Caco-2 (cell line): ENCODE results near the gene GPHA2. TPM values are rescaled to one million over a fixed set of nuclear protein-coding genes. Genes with fewer than 3 reads are reported as not detected.
A peak's percentile ranks its signal among the peaks of the same experiment; 100 is the strongest.
"Not testable (repeated sequence)": the region's sequence is repeated elsewhere in the genome, so short reads cannot be mapped to it uniquely, and the experiment has no call there.

Source experiments
- Bru-seq: library from RNA; stranded (reverse); fragments of 400-500 nt; gene quantifications from one replicate; lab custom pipeline; 2021; lab: Mats Ljungman, UMichigan
- BruChase-seq, 2 experiments: library from RNA; stranded (reverse); fragments of 400-500 nt; gene quantifications; one replicate each; lab custom pipeline; 2021; lab: Mats Ljungman, UMichigan
- BruUV-seq: library from RNA; stranded (reverse); fragments of 400-500 nt; replicated peaks from 2 replicates; lab custom pipeline; 2021; lab: Mats Ljungman, UMichigan
- CTCF ChIA-PET: fragments of 300-600 bp; sonication (Branson Sonifier 250); formaldehyde crosslinking; loops from one replicate; lab custom pipeline; 2022; ENCODE audit warnings: antibody characterized with exemption; lab: Charles Lee
- POLR2A ChIA-PET: fragments of 300-600 bp; sonication (Branson Sonifier 250); formaldehyde crosslinking; loops from one replicate; lab custom pipeline; 2022; ENCODE audit warnings: antibody characterized with exemption; lab: Charles Lee
- DNase-seq, 2 experiments: peaks; one replicate each; pipeline versions ENCODE4 v3.0.0 to v3.0.0-alpha.2; 2020 to 2022
- H3K27me3 ChIP-seq: replicated peaks from 2 replicates; pipeline ENCODE4 v1.6.0; 2011; ENCODE audit warnings: low read length; ENCODE audit not compliant: control insufficient read depth, insufficient read depth
- H3K36me3 ChIP-seq: 2 replicates; pipeline ENCODE4 v1.5.1; 2011; ENCODE audit warnings: low read length; ENCODE audit not compliant: control insufficient read depth, insufficient read depth
- H3K4me1 ChIP-seq: fragments of 250-450 bp; sonication (Bioruptor Pico); 2 replicates; pipeline ENCODE4 v1.5.1; 2020; ENCODE audit warnings: mild to moderate bottlenecking
- H3K4me3 ChIP-seq: 2 replicates; pipeline ENCODE4 v1.5.1; 2011; ENCODE audit warnings: low read depth, mild to moderate bottlenecking, control low read depth, low read length
- H3K9me3 ChIP-seq: fragments of 250-450 bp; sonication (Bioruptor Pico); 2 replicates; pipeline ENCODE4 v1.5.1; 2020; ENCODE audit warnings: mild to moderate bottlenecking, moderate library complexity
- H3K27ac Mint-ChIP-seq: one replicate; pipeline ENCODE4 v1.8.0; 2022; ENCODE audit warnings: mixed read lengths; ENCODE audit not compliant: unreplicated experiment
- H3K27me3 Mint-ChIP-seq: one replicate; pipeline ENCODE4 v1.8.0; 2022; ENCODE audit warnings: mixed read lengths; ENCODE audit not compliant: insufficient read depth, unreplicated experiment
- H3K36me3 Mint-ChIP-seq: one replicate; pipeline ENCODE4 v1.8.0; 2022; ENCODE audit warnings: mild to moderate bottlenecking, mixed read lengths; ENCODE audit not compliant: insufficient read depth, unreplicated experiment
- H3K4me1 Mint-ChIP-seq: one replicate; pipeline ENCODE4 v1.8.0; 2022; ENCODE audit warnings: low read depth, mixed read lengths; ENCODE audit not compliant: unreplicated experiment
- H3K4me3 Mint-ChIP-seq: one replicate; pipeline ENCODE4 v1.8.0; 2022; ENCODE audit warnings: mild to moderate bottlenecking, moderate library complexity, mixed read lengths; ENCODE audit not compliant: unreplicated experiment
- H3K9me3 Mint-ChIP-seq: one replicate; pipeline ENCODE4 v1.8.0; 2022; ENCODE audit warnings: mixed read lengths; ENCODE audit not compliant: unreplicated experiment
- CTCF ChIP-seq, 2 experiments: fragments of 200-600 bp in 1 of 2; IDR thresholded peaks; 1 replicate in 1 of 2; 2 replicates in 1 of 2; pipeline versions ENCODE4 v1.5.1 to v1.8.0; 2011 to 2022; ENCODE audit warnings: antibody characterized with exemption in 1 of 2, control low read depth in 1 of 2, inconsistent platforms in 1 of 2, low read depth in 1 of 2, low read length in 1 of 2, mild to moderate bottlenecking in 1 of 2, moderate library complexity in 1 of 2; ENCODE audit not compliant: insufficient read depth in 1 of 2, severe bottlenecking in 1 of 2, unreplicated experiment in 1 of 2
- intact Hi-C: fragments of 100-400 bp; cut with micrococcal nuclease; formaldehyde crosslinking; loops from one replicate; pipeline ENCODE4 v1.10.0; 2022; ENCODE audit not compliant: unreplicated experiment
- long read RNA-seq: library from polyadenylated mRNA; stranded (forward); transcript quantifications from one replicate; pipeline ENCODE4 v2.0.0, GENCODE V29; 2022
- total RNA-seq: library from RNA; stranded (reverse); gene quantifications from 2 replicates; pipeline ENCODE4 v1.2.3, GENCODE V29; 2022

The GPHA2 gene
- not detected in 2 replicates for total RNA-seq
- Bru-seq, nascent RNA: not detected
- not detected for BruChase-seq, experiment 1, labeled RNA remaining after a 2-hour chase
- not detected for BruChase-seq, experiment 2, labeled RNA remaining after a 6-hour chase
- long read RNA-seq: 0 reads

- DNase-seq: peak in 1 of 2 experiments; percentile 36
- H3K4me3 ChIP-seq: no peak within 1 kb of the TSS
- POLR2A ChIA-PET: interaction anchor here (0.6 to 0.7 kb wide), 3 partner anchors 11 to 17 kb away, joined by 3 to 4 read pairs (median 3); partner anchors contain the start of gene PPP2R5B
- no peaks in the 10 kb centered on the region for H3K27me3 ChIP-seq
- TF ChIP-seq CTCF (IDR thresholded peaks at IDR 0.05; ENCODE audit: insufficient read depth in 1 of 2, low read depth in 1 of 2, low read length in 1 of 2, severe bottlenecking in 1 of 2, unreplicated experiment in 1 of 2): no peak
- H3K36me3 ChIP-seq: no peaks in the 10 kb centered on the region
- no peaks in the 10 kb centered on the region for H3K9me3 ChIP-seq
- Mint-ChIP-seq H3K4me1 (peaks cover 20% of the 10 kb centered on the region), H3K9me3 (no peaks in the 10 kb centered on the region), H3K27ac (peak within 1 kb of the TSS; percentile 23), H3K27me3 (peaks cover 2% of the 10 kb centered on the region), H3K4me3 (no peak within 1 kb of the TSS), H3K36me3 (peaks cover 7% of the 10 kb centered on the region)
- no TSS peak for BruUV-seq
- intact Hi-C loops: no loop called here
- H3K4me1 ChIP-seq: peaks cover 19% of the 10 kb centered on the region
- CTCF ChIA-PET: interaction anchor here (0.9 kb wide), 1 partner anchor 18 kb away, joined by 3 read pairs; no protein-coding TSS in a partner anchor
These were observed at the start of gene GPHA2 for GRCh38 chr11:64935359-64936081. TSS of gene GPHA2 (minus strand) at chr11:64935893. CDS start at chr11:64935460, 433 bp downstream.

- H3K27me3 ChIP-seq, H3K4me1 ChIP-seq, BruUV-seq, intact Hi-C loops, H3K9me3 Mint-ChIP-seq, H3K4me3 ChIP-seq, POLR2A ChIA-PET, H3K27ac Mint-ChIP-seq, H3K36me3 ChIP-seq, H3K4me1 Mint-ChIP-seq, H3K9me3 ChIP-seq, H3K36me3 Mint-ChIP-seq, H3K4me3 Mint-ChIP-seq, CTCF ChIA-PET, DNase-seq: not testable (repeated sequence)
- H3K27me3 Mint-ChIP-seq: peaks cover 13% of the 10 kb centered on the region
These were observed 47.6 kb upstream of the GPHA2 start for GRCh38 chr11:64983339-64983738.

DNA sequence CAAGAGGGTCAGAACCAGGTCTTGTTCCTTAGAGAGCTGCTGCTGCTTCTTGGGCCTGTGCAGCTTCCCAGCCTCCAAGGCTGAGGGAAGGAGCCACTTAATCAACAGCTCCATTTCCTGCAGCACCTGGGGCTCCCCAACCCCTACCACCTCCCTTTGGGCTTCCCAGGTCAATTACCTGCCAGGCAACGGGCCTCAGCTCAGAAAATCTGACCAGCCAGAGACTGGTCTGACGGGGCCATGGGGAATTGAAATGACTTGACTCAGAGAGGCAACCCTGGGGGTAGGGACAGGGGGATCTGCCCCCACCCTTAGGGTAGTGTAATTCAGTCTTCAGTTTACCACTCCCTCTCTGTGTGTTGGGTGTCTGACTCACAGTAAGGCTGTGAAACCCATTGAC, 41.0 kb upstream of the GPHA2 start:
- intact Hi-C loops: no loop called here
- no peak overlapping the region for H3K27ac Mint-ChIP-seq
- H3K36me3 Mint-ChIP-seq: no peaks in the 10 kb centered on the region
- no peak overlapping the region for H3K4me3 Mint-ChIP-seq
- no peaks in the 10 kb centered on the region for H3K4me1 Mint-ChIP-seq
- Histone ChIP-seq H3K36me3 (no peaks in the 10 kb centered on the region), H3K9me3 (no peaks in the 10 kb centered on the region), H3K4me3 (no peak overlapping the region), H3K4me1 (no peaks in the 10 kb centered on the region), H3K27me3 (no peaks in the 10 kb centered on the region)
- peaks cover 7% of the 10 kb centered on the region for H3K27me3 Mint-ChIP-seq
- H3K9me3 Mint-ChIP-seq: no peaks in the 10 kb centered on the region
- BruUV-seq: no TSS peak
- POLR2A ChIA-PET: no interaction called here
- TF ChIP-seq CTCF (IDR thresholded peaks at IDR 0.05; ENCODE audit: insufficient read depth in 1 of 2, low read depth in 1 of 2, low read length in 1 of 2, severe bottlenecking in 1 of 2, unreplicated experiment in 1 of 2): no peak
- CTCF ChIA-PET: no interaction called here
- no peak for DNase-seq
